Skeletal muscle tissue (tissue), 4 donors: ENCODE data around the gene LXN. TPM values are rescaled to one million over a fixed set of nuclear protein-coding genes. Genes with fewer than 3 reads are reported as not detected.

Experiments
- H3K27ac ChIP-seq: one replicate; pipeline ENCODE4 v1.7.0; 2013; ENCODE audit warnings: mild to moderate bottlenecking, low read depth, low read length, inconsistent platforms
- H3K27me3 ChIP-seq, 3 donors: one replicate each; pipeline ENCODE4 v1.7.0; 2013; ENCODE audit warnings: low read length in 3 of 3; ENCODE audit not compliant: control insufficient read depth in 3 of 3, insufficient read depth in 3 of 3
- H3K36me3 ChIP-seq, 3 donors: one replicate each; pipeline ENCODE4 v1.7.0; 2013; ENCODE audit warnings: low read length in 3 of 3; ENCODE audit not compliant: control insufficient read depth in 3 of 3, insufficient read depth in 3 of 3
- H3K4me1 ChIP-seq, 3 donors: one replicate each; pipeline ENCODE4 v1.7.0; 2013; ENCODE audit warnings: low read length in 3 of 3, mild to moderate bottlenecking in 3 of 3; ENCODE audit not compliant: control insufficient read depth in 3 of 3, insufficient read depth in 3 of 3
- H3K4me3 ChIP-seq, 3 donors: one replicate each; pipeline ENCODE4 v1.7.0; 2013; ENCODE audit warnings: low read length in 3 of 3
- H3K9ac ChIP-seq, 3 donors: one replicate each; pipeline ENCODE4 v1.7.0; 2013; ENCODE audit warnings: low read length in 3 of 3, mild to moderate bottlenecking in 3 of 3, moderate library complexity in 2 of 3, low read depth in 1 of 3
- H3K9me3 ChIP-seq, 3 donors: one replicate each; pipeline ENCODE4 v1.7.0; 2013; ENCODE audit warnings: low read length in 3 of 3; ENCODE audit not compliant: control insufficient read depth in 3 of 3
- total RNA-seq: library from RNA; depleted of rRNA; stranded (reverse); fragments of >200 nt; gene quantifications from one replicate; pipeline ENCODE4 v1.2.3, GENCODE V29; 2014
- donor health status: Osteomylitis.

Gene LXN
- total RNA-seq, 1 donor from 2014 or later, result 15.7 TPM

DNA sequence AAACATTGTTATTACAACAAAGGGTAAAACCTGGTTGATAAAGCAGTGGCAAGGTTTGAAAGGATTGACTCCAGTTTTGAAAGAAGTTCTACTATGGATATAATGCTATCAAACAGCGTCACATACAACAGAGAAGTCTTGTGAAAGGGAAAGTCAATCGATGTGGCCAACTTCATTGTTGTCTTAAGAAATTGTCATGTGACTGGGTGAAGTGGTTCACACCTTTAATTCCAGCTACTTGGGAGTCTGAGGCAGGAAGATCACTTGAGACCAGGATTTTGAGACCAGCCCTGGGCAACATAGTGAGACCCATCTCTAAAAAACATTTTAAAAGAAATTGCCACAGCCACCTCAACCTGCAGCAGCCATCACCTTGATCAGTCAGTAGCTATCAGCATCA lies 6.2 kb upstream of the LXN start:
- Histone ChIP-seq H3K9ac (no peak overlapping the region), H3K4me3 (no peak overlapping the region), H3K9me3 (no peaks in the 10 kb centered on the region), H3K36me3 (peaks cover 3 to 13% (median 5%) of the 10 kb centered on the region in 3 donors), H3K27me3 (no peaks in the 10 kb centered on the region), H3K4me1 (no peaks in the 10 kb centered on the region), H3K27ac (no peak overlapping the region)

DNA sequence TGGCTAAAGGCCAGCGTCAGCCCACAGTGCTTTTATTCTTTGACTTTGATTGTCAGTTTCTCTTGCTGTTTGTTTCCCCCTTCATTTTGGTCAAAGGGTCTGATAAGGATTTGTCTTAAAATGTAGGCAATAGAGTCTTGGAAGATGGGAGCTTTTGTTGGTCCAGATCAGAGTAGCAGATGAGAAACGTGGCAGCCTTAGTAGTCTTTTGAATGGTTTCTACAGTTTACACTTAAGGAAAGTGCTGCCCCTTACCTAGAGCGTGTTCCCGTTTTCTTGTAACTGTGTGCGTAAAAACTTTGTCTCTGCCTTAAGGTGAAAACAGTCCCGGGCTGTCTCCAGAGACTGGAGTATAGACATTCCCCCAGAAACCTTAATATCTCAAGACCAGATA lies 630 bp downstream of the LXN start:
- peaks cover 10 to 27% (median 13%) of the 10 kb centered on the region in 3 donors for H3K36me3 ChIP-seq

DNA sequence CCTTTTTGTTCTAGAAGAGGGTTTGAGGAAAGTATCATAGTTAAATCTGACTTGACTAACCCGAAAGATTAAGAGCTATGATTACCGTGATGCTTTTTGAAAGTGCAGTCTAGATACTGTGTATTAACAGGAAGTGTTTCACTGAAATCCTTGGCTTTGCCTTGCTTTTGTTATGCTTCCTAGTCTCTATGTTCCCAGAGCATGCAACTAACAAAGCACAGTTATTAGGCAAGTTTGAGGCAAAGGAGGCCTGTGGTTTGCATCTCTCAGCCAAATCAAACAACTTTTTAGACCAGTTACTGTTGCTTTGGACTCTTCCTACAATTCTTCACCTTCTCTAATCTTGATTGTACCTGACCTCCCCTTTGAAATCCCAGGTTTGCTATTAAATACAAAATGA lies 3.9 kb downstream of the LXN start:
- no peak overlapping the region for H3K9ac ChIP-seq
- H3K4me1 ChIP-seq, result peaks cover 0 to 4% (median 0%) of the 10 kb centered on the region in 3 donors
- no peaks in the 10 kb centered on the region for H3K27me3 ChIP-seq
- no peak overlapping the region for H3K27ac ChIP-seq
- peaks cover 10 to 43% (median 32%) of the 10 kb centered on the region in 3 donors for H3K36me3 ChIP-seq
- H3K9me3 ChIP-seq, result no peaks in the 10 kb centered on the region
- H3K4me3 ChIP-seq, result no peak overlapping the region

More for the DNA sequence above, 630 bp downstream of the LXN start:
- peak overlapping the region; percentile 58 to 65 (median 60) for H3K4me3 ChIP-seq
- H3K4me1 ChIP-seq, result peaks cover 0 to 4% (median 0%) of the 10 kb centered on the region in 3 donors
- H3K9ac ChIP-seq, result peak overlapping the region; percentile 36 to 74 (median 59)
- no peaks in the 10 kb centered on the region for H3K9me3 ChIP-seq
- H3K27ac ChIP-seq, result peak overlapping the region; percentile 56
- no peaks in the 10 kb centered on the region for H3K27me3 ChIP-seq

DNA sequence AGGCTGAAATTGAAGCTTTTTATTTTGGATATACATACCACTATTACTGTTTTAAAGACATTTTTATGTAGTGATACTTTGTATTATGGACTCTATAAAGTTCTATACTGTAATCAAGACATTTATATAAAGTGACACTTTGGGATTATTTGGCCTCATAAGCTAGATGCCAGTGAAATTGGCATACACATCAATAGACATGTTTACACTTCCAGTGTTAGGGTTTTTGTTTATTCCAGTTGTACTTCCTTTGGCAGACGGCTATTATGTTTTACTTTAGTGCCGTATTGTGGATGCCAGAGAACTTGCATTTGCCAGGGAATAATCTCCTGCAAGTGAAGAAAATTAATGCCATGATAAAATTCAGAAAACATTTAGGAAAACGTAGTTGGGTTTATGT lies 6.0 kb downstream of the LXN start:
- Histone ChIP-seq H3K9ac (no peak overlapping the region), H3K27me3 (no peaks in the 10 kb centered on the region), H3K27ac (no peak overlapping the region), H3K36me3 (peaks cover 12 to 48% (median 32%) of the 10 kb centered on the region in 3 donors), H3K9me3 (no peaks in the 10 kb centered on the region), H3K4me3 (no peak overlapping the region), H3K4me1 (no peaks in the 10 kb centered on the region)

DNA sequence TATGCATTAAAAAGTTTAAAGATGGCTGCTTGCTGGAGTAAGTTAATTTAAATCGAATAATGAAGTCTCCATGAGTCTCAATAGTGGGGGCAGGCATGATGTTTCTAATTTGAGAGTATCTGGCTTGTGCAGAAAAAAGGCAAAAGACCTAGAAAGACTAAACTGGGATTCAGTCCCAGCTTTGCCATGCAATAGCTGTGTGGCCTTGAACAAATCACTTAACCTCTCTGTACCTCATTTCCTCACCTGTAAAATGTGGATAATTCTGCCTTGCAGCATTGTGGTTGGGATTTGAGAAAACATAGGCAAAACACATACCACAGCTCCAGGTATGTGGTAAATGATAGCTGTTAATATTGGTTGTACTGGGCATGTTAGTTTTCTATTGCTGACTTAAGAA lies 8.6 kb downstream of the LXN start:
- Histone ChIP-seq H3K27ac (no peak overlapping the region), H3K27me3 (no peaks in the 10 kb centered on the region), H3K4me3 (no peak overlapping the region), H3K9ac (no peak overlapping the region), H3K36me3 (peaks cover 19 to 59% (median 44%) of the 10 kb centered on the region in 3 donors), H3K9me3 (no peaks in the 10 kb centered on the region), H3K4me1 (peaks cover 0 to 3% (median 0%) of the 10 kb centered on the region in 3 donors)

DNA sequence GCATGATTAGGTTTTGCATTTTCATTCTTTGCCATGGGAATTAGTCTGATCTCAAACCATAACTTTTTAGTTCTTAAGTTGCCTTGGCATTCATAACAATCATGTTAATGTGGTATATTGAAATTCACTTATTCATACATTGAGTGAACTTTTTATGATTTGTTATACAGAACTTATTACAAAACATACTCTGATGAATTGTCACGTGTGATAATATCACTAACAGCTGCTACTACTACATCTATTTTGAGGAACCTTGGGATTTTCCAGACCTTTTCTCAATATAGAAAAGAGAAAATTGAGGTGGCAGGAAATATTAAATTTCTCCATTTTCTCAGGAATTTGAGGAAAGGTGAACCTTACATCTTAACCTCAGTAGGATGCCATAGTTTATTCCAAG lies 9.2 kb downstream of the LXN start:
- no peak overlapping the region for H3K4me3 ChIP-seq
- peaks cover 14 to 55% (median 46%) of the 10 kb centered on the region in 3 donors for H3K36me3 ChIP-seq
- no peak overlapping the region for H3K9ac ChIP-seq
- H3K27me3 ChIP-seq, result no peaks in the 10 kb centered on the region
- no peaks in the 10 kb centered on the region for H3K9me3 ChIP-seq
- peaks cover 0 to 3% (median 0%) of the 10 kb centered on the region in 3 donors for H3K4me1 ChIP-seq
- no peak overlapping the region for H3K27ac ChIP-seq

DNA sequence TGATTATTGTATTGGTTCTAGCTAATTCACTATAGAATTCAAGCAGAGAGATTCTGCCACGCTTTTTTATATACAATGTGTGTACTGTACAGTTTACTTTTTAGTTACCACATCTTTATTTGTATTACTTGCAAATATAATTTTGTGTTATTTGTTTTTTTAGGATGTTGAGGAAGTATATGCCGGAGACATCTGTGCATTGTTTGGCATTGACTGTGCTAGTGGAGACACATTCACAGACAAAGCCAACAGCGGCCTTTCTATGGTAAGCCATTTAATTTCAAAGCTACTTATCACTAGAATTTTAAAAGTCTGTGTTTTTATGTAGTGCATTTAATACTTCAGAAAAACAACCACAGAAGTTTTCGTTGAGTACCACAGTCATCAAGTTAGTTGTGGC lies 11.7 kb downstream of the LXN start:
- H3K9ac ChIP-seq, result no peak overlapping the region
- H3K27me3 ChIP-seq, result no peaks in the 10 kb centered on the region
- peaks cover 0 to 3% (median 0%) of the 10 kb centered on the region in 3 donors for H3K4me1 ChIP-seq
- peaks cover 17 to 57% (median 49%) of the 10 kb centered on the region in 3 donors for H3K36me3 ChIP-seq
- no peak overlapping the region for H3K27ac ChIP-seq
- no peaks in the 10 kb centered on the region for H3K9me3 ChIP-seq
- no peak overlapping the region for H3K4me3 ChIP-seq

DNA sequence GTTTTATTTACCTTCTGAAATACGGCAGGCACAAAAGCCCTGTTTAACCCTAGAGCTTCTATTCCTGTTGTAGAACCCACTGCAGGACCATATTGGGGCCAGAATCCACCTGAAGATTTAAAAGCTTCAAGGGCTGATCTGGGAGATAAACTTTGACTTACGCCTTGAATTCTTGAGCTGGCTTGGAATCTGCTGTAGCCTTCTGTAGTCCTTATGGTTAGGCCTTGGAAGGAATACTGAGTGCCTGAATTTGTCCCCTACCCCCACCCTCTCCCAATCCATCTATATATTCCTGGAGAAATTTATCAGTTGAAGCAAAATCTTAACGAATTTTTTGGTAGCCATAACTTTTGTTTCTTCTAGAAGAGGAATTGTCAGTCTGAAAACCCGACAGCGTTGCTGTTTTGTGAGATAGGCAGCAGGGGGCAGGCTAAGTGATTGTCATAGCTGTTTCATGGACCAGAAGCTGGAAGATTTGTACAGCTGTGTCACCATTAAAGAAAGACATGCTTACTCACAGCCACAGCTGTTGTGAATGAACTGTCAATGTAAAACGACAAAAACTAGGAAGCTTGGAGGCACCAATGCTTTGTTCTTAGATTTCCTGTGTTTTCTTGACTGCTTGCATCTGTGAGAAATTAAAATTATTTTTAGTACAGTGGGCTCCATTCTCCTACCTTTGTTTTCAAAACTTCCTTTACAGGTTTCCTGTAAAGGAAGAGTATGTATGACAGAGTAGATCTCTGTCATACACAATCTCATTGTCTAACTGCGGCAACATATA lies 12.8 kb downstream of the LXN start:
- peaks cover 17 to 58% (median 53%) of the 10 kb centered on the region in 3 donors for H3K36me3 ChIP-seq
- no peak overlapping the region for H3K4me3 ChIP-seq
- no peaks in the 10 kb centered on the region for H3K9me3 ChIP-seq
- peaks cover 0 to 3% (median 0%) of the 10 kb centered on the region in 3 donors for H3K4me1 ChIP-seq
- H3K27me3 ChIP-seq, result no peaks in the 10 kb centered on the region
- no peak overlapping the region for H3K9ac ChIP-seq
- H3K27ac ChIP-seq, result no peak overlapping the region

DNA sequence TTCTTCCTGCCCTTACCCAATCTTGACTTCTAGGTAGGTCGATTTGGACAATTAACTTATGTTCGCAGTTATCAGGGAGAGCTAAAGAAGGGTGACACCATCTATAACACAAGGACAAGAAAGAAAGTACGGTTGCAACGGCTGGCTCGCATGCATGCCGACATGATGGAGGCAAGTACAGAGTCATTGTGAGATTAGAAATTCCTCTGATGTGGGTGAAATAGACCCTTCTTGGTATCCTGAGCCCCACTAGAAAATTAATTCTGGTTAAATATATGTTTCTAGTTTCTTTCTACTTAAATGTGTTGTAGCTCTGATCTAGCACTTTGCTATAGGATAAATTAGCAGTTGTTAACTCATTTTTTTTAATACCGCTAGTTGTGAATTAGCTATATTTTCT lies 13.6 kb downstream of the LXN start:
- Histone ChIP-seq H3K36me3 (peaks cover 17 to 60% (median 49%) of the 10 kb centered on the region in 3 donors), H3K9me3 (no peaks in the 10 kb centered on the region), H3K27ac (no peak overlapping the region), H3K27me3 (no peaks in the 10 kb centered on the region), H3K4me1 (peaks cover 0 to 3% (median 0%) of the 10 kb centered on the region in 3 donors), H3K4me3 (no peak overlapping the region), H3K9ac (no peak overlapping the region)

DNA sequence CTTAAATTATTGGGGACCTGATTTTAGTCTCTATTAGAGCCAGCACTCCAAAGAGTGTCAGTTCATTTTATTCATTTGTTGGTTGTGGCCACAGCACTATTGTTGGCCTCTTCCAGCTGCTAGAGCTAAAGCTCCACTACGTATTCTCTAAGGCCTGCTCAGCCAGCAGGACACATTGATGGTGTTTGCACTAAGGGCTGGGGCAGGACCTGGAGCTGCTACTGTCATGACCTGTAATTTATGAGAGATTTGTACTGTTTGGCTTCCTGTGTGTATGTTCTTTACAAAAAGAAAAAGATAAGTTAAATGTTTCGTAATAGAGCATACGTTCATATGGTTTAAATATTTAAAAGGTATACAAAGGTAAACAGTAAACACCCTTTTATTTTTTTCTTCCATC lies 20.0 kb downstream of the LXN start:
- H3K27ac ChIP-seq, result no peak overlapping the region
- no peak overlapping the region for H3K4me3 ChIP-seq
- H3K9ac ChIP-seq, result no peak overlapping the region
- H3K27me3 ChIP-seq, result no peaks in the 10 kb centered on the region
- H3K36me3 ChIP-seq, result peaks cover 20 to 53% (median 49%) of the 10 kb centered on the region in 3 donors
- no peaks in the 10 kb centered on the region for H3K4me1 ChIP-seq
- H3K9me3 ChIP-seq, result no peaks in the 10 kb centered on the region
